GM19455 (cell line): ENCODE data around the gene SMG6.
A peak's percentile ranks its signal among the peaks of the same experiment; 100 is the strongest.
"Not testable (repeated sequence)": the region's sequence is repeated elsewhere in the genome, so short reads cannot be mapped to it uniquely, and the experiment has no call there.

Experiments used
- ATAC-seq: cut with Tn5 transposase; IDR thresholded peaks from one replicate; pipeline ENCODE4 v1.9.1; 2021; ENCODE audit not compliant: unreplicated experiment

Gene SMG6

GRCh38 chr17:2309338-2310154 lies 6.0 kb upstream of the SMG6 start:
- no peak for ATAC-seq

DNA sequence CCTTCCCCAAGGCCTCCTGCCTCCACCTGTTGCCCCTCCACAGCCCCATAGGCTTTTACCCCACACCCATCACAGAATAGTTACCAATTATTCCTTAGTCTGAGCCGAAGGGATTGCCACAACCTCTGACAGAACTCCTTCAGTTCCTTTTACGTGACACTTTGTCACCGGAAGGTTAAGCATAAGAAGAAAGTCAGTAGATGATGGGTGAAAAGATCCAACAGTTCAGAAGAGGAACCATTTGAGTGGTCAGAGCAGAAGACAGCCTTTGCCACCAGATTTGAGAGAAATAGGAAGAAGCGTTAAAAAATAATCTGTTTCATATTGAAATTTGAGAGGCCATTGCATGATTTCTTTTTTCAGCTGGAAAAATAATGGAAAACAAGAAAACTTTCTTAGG lies 1.3 kb upstream of the SMG6 start:
- no peak for ATAC-seq

DNA sequence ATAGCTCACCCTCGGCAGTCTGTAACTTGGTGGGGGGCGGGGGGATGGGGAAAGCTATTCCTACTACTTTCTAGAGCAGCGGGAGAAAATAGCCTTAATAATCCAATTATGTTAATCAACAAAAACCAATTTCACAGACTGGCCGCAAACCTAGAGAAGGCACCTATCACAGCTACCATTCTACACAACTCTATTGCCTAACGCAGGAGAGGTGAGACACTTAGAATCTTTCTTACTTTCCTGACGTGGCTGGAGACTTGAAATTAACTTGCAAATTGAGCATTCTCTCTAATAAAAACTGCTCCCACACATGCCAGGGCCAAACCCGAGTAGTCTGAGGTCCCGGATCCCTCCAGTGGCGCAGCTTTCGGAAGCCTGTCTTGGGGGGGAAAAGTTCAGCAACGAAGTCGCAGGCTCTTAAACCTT lies 794 bp downstream of the SMG6 start:
- peak; percentile 3 for ATAC-seq

GRCh38 chr17:2299756-2300155 lies 3.8 kb downstream of the SMG6 start:
- ATAC-seq = no peak

DNA sequence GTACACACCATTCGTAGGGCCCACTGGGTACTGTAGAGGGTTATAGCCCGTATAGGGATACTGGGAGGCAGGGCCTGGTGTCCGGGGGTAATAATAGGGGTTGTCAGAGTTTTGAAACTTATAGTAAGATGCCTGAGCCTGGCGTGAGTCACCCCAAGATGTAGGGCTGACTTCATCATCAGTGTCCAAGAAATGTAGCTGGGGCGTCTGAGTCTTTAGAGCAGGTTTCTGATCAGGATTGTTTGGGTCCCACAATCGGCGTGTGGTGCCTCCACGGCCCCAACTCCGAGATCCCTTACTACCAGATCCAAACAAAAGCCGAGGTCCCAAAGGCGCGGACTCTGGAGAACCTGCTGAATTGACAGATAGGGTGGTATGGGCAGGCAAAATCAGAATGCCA lies 4.4 kb downstream of the SMG6 start:
- no peak for ATAC-seq

DNA sequence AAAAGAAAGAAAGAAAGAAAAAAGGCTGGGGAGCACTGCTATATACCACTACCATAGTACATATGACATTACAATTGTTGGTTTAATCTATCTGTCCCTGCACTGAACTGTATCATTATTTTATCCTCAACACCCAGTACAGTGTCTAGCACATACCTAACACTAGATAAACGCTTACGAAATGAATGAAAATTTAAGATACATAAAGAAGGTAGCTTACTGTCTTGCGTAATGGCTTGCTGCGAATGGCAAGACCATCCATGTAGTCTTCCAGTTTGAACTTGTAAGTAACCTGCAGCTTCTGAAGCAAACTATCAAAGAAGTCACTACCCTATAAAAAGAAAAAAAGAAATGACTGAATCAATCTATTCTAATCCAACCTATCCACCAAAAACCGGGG lies 6.6 kb downstream of the SMG6 start:
- no peak for ATAC-seq

DNA sequence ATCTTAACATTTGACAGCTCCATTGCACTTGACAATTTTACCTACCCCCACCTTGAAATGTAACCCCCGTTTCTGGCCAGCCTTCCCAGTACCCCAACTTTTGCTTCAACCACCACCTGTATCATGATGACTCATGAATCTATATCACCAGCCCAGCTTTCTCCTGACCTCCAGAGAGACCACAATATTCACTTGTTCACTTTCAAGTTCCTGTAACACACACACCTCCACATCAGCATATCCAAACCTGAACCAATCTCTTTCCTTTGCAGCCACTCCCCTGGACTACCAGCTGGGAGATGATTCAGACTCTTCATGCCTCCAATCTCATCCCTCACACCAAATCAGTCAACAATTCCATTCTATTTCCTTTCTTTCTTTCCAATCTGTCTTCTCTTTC lies 8.0 kb downstream of the SMG6 start:
- no peak for ATAC-seq

GRCh38 chr17:2292100-2292499 lies 11.5 kb downstream of the SMG6 start:
- no peak for ATAC-seq

- no peak for ATAC-seq
These were observed 13.6 kb downstream of the SMG6 start for GRCh38 chr17:2289878-2290478.

DNA sequence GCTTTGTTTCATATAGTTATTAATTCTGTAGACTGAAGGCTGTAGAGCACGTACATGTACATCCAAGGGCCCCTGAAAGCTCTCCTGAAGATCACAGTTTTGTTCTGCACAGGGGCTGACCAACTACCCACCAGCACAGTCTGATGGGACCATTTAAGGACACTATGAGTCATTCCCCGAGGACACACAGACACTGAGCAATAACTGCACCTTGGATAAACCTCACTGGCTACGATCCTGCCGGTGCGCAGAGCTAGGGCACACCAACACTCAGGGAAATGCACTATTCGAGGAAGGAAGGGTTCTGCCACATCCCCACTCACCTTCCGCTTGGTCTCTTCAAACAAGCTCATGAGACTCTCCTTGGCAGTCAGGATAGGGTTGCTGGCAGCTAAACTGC lies 20.3 kb downstream of the SMG6 start:
- no peak for ATAC-seq

- no peak for ATAC-seq
These were observed 21.2 kb downstream of the SMG6 start for GRCh38 chr17:2282297-2282873.

- ATAC-seq = no peak
These were observed 23.9 kb downstream of the SMG6 start for GRCh38 chr17:2279707-2280106.

DNA sequence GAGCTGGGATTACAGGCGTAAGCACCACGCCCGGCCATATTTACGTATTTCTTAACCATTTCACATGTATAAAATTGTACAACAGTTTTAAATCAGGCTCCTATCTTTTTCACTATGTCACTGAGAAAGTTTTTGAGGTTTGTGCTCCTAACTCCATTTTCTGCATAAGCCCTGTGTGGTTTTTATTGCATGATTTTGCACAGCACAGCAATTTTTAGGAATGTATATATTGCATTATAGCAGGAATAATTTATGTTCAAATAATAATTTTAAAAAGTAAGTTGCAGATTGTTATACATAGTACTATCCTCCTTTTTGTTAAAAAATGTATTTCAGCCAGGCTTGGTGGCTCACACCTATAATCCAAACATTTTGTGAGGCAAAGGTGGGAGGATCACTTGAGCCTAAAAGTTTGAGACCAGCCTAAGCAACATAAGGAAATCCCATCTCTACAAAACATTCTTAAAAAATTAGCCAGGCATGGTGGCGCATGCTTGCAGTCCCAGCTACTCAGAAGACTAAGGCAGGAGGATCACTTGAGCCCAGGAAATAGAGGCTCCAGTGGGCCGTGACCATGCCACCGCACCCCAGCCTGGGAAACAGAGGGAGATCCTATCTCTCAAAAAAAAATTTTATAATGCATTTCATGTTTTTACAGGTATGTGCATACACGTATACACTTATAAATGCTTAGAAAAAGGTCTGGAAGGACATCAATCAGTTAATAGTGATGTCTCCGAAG lies 26.0 kb downstream of the SMG6 start:
- ATAC-seq = no peak

GRCh38 chr17:2275722-2276121 lies 27.9 kb downstream of the SMG6 start:
- ATAC-seq = no peak

DNA sequence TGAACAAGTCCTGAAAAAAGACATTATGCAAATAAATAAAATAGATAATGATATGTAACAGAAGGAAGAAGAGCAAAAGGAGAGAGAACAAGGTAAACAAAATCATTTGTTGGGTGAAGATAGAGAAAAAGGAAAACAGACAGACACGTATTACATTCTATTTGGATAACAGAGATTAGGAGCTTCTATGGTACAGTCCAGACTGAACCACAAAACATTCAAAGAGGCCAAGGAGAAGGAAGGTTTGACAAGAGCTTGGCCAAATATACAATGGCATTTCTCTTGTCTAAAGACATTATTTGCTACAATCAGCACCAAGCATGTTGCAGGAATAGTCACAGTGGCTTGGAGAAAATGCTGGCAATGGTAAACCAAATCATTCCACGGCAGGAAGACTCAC lies 29.2 kb downstream of the SMG6 start:
- ATAC-seq = no peak

DNA sequence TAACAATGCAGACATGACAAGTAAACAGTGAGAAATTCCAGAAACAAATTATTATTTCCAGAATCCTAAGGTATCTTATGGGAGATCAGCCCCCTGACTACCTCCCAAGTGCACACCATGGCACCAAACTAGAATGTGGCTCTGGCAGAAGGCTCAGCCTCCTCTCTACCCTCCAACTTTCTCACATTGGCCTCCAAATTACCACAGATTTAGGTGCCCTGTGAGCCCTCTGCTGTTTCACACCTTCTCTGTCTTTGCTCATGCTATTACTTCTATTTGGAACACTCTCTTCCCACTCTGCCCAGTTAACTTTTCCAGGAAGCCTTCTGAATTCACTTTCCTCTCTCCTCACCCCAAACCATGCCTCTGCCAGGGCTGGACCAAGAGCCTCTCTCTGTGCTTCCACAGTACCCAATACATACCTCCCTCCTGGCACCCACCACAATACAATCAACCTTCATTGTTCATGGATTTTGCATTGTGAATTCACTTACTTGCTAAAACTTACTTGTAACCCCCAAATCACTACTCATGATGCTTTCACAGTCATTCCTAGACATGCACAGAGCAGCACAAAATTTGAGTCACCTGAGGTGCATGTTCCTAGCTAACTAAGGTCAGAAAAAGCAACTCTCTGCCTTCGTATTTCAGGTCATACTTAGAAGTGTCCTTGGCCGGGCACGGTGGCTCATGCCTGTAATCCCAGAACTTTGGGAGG lies 31.4 kb downstream of the SMG6 start:
- no peak for ATAC-seq

- no peak for ATAC-seq
These were observed 36.2 kb downstream of the SMG6 start for GRCh38 chr17:2267354-2267753.

GRCh38 chr17:2266865-2267228 lies 36.7 kb downstream of the SMG6 start:
- peak; percentile 17 for ATAC-seq

DNA sequence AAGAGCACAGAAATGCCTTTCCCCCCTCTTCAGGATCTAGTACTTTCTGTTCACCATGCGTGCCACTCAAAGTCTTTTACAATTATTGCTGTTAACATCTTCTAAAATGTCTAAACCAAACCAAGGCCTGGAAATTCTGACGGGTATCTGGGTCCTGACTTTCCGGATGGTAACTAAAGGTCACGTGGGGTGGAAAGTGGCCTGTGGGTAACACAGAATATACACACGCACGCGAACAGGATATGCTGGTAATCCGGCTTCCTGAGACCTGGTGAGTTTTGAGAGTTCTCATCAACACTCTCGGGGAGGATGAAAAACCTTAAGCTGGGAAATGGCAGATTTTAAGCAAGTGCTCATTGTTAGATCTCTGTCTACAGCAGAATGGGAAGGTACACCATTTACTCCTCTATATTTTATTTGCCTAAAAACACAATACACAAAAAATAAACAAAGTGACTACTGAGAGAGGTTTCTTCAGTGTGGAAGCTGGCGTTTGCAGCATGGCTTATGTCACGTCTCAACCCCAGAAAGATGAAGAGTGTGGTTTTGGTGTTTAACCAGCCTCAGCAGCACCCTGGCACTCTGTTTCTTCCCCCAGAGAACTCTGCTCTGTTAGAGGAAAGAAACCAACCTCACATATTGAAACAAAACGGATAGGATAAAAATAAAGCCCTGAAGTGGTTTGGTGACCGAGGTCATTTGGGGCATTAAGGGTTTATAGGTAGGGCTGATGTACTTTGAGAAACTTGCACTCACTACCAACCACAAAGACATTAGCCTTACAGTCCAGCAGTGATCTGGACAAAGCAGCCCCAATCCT lies 37.3 kb downstream of the SMG6 start:
- peak; percentile 57 for ATAC-seq

GRCh38 chr17:2265166-2265565 lies 38.4 kb downstream of the SMG6 start:
- ATAC-seq = not testable (repeated sequence)
